PC-3 (cell line): ENCODE data around the gene SAMD4A. TPM values are rescaled to one million over a fixed set of nuclear protein-coding genes. Genes with fewer than 3 reads are reported as not detected.
A peak's percentile ranks its signal among the peaks of the same experiment; 100 is the strongest.

Experiments used
- ATAC-seq: fragments of 200-7000 bp; cut with Tn5 transposase; 2 replicates; pipeline ENCODE4 v1.9.1; 2020; ENCODE audit warnings: mild to moderate bottlenecking, moderate library complexity
- BruUV-seq: library from RNA; stranded (reverse); fragments of 400-500 nt; replicated peaks from 2 replicates; lab custom pipeline; 2021; lab: Mats Ljungman, UMichigan
- CTCF ChIA-PET: fragments of 300-600 bp; sonication (Branson Sonifier 250); formaldehyde crosslinking; loops from one replicate; lab custom pipeline; 2022; ENCODE audit warnings: antibody characterized with exemption; lab: Charles Lee
- POLR2A ChIA-PET: fragments of 300-600 bp; sonication (Branson Sonifier 250); formaldehyde crosslinking; loops from one replicate; lab custom pipeline; 2022; ENCODE audit warnings: antibody characterized with exemption; ENCODE audit not compliant: unreplicated experiment; lab: Charles Lee
- DNase-seq: peaks from one replicate; pipeline ENCODE4 v3.0.0-alpha.2; 2015
- H2AFZ ChIP-seq: fragments of 300-600 bp; sonication (generic); 2 replicates; pipeline ENCODE4 v1.6.0; 2016; ENCODE audit warnings: antibody characterized with exemption, low read length
- H3F3A ChIP-seq: fragments of 300-600 bp; sonication (generic); one replicate; pipeline ENCODE4 v1.6.0; 2017; ENCODE audit warnings: antibody characterized with exemption, low read length, control low read depth, mild to moderate bottlenecking; ENCODE audit not compliant: unreplicated experiment
- H3K27ac ChIP-seq: fragments of 300-600 bp; sonication (generic); 2 replicates; pipeline ENCODE4 v1.5.1; 2016; ENCODE audit warnings: mild to moderate bottlenecking, low read length
- H3K27me3 ChIP-seq: fragments of 300-600 bp; sonication (generic); 2 replicates; pipeline ENCODE4 v1.6.1; 2016; ENCODE audit warnings: low read length, mixed read lengths
- H3K36me3 ChIP-seq: fragments of 300-600 bp; sonication (generic); 2 replicates; pipeline ENCODE4 v1.6.1; 2016; ENCODE audit warnings: low read depth, mixed run types, low read length, mixed read lengths
- H3K4me1 ChIP-seq: fragments of 300-600 bp; sonication (generic); 2 replicates; pipeline ENCODE4 v1.5.1; 2016; ENCODE audit warnings: low read length; ENCODE audit not compliant: insufficient read depth
- H3K4me2 ChIP-seq: fragments of 300-600 bp; sonication (generic); 2 replicates; pipeline ENCODE4 v1.6.0; 2016; ENCODE audit warnings: low read length
- H3K4me3 ChIP-seq: fragments of 300-600 bp; sonication (generic); 2 replicates; pipeline ENCODE4 v1.5.1; 2016; ENCODE audit warnings: mild to moderate bottlenecking, low read length, mixed read lengths
- H3K79me2 ChIP-seq: fragments of 300-600 bp; sonication (generic); 2 replicates; pipeline ENCODE4 v1.6.1; 2017; ENCODE audit warnings: low read length, mixed read lengths
- H3K9ac ChIP-seq: fragments of 300-600 bp; sonication (generic); 2 replicates; pipeline ENCODE4 v1.6.0; 2016; ENCODE audit warnings: mild to moderate bottlenecking, low read length
- H3K9me2 ChIP-seq: fragments of 300-600 bp; sonication (generic); replicated peaks from 2 replicates; pipeline ENCODE4 v1.6.1; 2016; ENCODE audit warnings: mixed run types, low read length, mixed read lengths
- H3K9me3 ChIP-seq: fragments of 300-600 bp; sonication (generic); 2 replicates; pipeline ENCODE4 v1.6.1; 2016; ENCODE audit warnings: low read length, mixed read lengths
- H4K20me1 ChIP-seq: fragments of 300-600 bp; sonication (generic); 2 replicates; pipeline ENCODE4 v1.6.1; 2016; ENCODE audit warnings: low read length, mixed read lengths
- EZH2 ChIP-seq: fragments of 300-600 bp; sonication (generic); IDR thresholded peaks from one replicate; pipeline ENCODE4 v1.6.1; 2017; ENCODE audit warnings: antibody characterized with exemption, mild to moderate bottlenecking, low read length; ENCODE audit not compliant: unreplicated experiment
- EZH2phosphoT487 ChIP-seq: fragments of 300-600 bp; sonication (generic); IDR thresholded peaks from 2 replicates; pipeline ENCODE4 v1.6.1; 2018; ENCODE audit warnings: mild to moderate bottlenecking, antibody characterized with exemption, low read length, borderline replicate concordance
- intact Hi-C: fragments of 100-400 bp; cut with micrococcal nuclease; formaldehyde crosslinking; loops from 2 replicates; pipeline ENCODE4 v1.9.0; 2023
- total RNA-seq: library from RNA; depleted of rRNA; stranded (reverse); fragments of >200 nt; gene quantifications from 2 replicates; pipeline ENCODE4 v1.2.3, GENCODE V29; 2014
- TF ChIP-seq, protein P1 (sequence below): fragments of 300-600 bp; sonication (generic); conservative IDR thresholded peaks from 2 replicates; pipeline ENCODE4 v1.5.1; 2017; ENCODE audit warnings: antibody characterized with exemption, low read depth, mild to moderate bottlenecking, low read length

SAMD4A gene
- total RNA-seq, 1 experiment from 2014 or later: 42.9 TPM

DNA sequence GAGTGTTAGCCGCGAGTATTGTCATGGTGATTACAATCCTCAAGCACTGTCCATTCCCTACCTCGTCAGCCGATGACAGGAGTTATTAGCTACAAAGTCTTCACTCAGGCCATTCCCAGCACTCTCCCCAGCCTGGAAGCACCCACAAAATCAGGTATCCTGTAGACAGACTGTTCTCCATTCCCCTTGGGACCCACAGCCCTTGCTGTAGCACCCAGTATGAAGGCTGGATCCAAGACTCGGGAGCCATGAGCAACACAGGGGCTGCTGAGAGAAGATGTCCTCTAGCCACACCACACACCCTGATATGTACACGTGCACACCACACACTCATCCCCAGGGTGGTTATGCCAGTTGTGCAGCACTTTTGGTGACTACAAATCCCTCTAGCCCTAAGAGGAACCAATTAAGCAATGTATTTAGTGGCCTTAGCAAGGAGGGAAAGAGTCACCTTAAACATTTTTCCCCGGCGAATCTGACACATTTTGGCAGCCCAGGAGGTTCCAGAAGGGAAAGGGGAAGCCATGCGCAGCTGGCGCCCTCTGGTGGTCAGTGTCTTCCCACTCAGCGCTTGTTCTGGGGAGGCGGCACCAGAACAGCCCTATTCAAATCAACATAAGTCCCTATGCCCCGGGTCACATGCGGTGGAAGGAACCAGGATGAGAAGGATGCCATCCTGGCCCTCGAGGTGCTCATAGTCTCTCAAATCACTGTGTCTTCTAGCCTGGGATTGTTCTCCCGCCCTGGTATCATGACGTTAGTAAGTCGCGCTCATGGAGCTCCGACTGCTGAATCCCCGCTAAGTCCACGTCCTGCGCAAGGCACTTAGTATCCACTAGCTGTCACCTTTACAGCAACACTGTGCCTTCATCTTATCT is 238.8 kb downstream of the SAMD4A start:
- TF ChIP-seq, protein P1, sequence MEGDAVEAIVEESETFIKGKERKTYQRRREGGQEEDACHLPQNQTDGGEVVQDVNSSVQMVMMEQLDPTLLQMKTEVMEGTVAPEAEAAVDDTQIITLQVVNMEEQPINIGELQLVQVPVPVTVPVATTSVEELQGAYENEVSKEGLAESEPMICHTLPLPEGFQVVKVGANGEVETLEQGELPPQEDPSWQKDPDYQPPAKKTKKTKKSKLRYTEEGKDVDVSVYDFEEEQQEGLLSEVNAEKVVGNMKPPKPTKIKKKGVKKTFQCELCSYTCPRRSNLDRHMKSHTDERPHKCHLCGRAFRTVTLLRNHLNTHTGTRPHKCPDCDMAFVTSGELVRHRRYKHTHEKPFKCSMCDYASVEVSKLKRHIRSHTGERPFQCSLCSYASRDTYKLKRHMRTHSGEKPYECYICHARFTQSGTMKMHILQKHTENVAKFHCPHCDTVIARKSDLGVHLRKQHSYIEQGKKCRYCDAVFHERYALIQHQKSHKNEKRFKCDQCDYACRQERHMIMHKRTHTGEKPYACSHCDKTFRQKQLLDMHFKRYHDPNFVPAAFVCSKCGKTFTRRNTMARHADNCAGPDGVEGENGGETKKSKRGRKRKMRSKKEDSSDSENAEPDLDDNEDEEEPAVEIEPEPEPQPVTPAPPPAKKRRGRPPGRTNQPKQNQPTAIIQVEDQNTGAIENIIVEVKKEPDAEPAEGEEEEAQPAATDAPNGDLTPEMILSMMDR: peak; percentile 100
- no peak for TF ChIP-seq EZH2
- no peak for TF ChIP-seq EZH2phosphoT487
- Histone ChIP-seq H3K4me1 (peaks cover 5% of the 10 kb centered on the region), H4K20me1 (no peaks in the 10 kb centered on the region), H3K4me3 (peak overlapping the region; percentile 42), H3K9ac (0 out of 2 replicates have a peak overlapping the region, but pooled peaks have one; percentile 5), H3K79me2 (no peaks in the 10 kb centered on the region), H3K4me2 (peak overlapping the region; percentile 79), H3K9me2 (no peaks in the 10 kb centered on the region), H3K36me3 (no peaks in the 10 kb centered on the region), H3F3A (no peaks in the 10 kb centered on the region), H3K9me3 (no peaks in the 10 kb centered on the region), H2AFZ (peak overlapping the region; percentile 88), H3K27me3 (no peaks in the 10 kb centered on the region), H3K27ac (no peak overlapping the region)
- DNase-seq (peak; percentile 99), ATAC-seq (peak; percentile 98)
- ChIA-PET POLR2A (no interaction called here), CTCF (interaction anchor here (0.5 to 1.9 kb wide), 9 partner anchors 11 to 296 kb away, joined by 3 to 17 read pairs (median 6); partner anchors contain the start of gene CGRRF1)
- no TSS peak for BruUV-seq
- intact Hi-C loops: loop anchor here (1.0 to 5.0 kb wide), 6 partner anchors 32 to 302 kb away; no protein-coding TSS in a partner anchor

DNA sequence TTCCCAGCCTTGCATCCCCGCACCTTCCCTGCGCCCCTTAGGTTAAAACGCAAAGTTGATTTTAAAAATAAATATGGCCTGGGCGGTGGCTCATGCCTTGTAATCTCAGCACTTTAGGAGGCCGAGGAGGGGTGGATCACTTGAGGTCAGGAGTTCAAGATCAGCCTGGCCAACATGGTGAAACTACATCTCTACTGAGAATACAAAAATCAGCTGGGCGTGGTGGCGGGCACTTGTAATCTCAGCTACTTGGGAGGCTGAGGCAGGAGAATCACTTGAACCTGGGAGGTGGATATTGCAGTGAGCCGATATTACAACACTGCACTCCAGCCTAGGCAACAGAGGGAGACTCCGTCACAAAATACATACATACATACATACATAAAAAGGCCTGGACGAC is 239.7 kb downstream of the SAMD4A start:
- intact Hi-C loops: loop anchor here (1.0 to 5.0 kb wide), 5 partner anchors 33 to 251 kb away; no protein-coding TSS in a partner anchor
- TF ChIP-seq EZH2phosphoT487: no peak
- TF ChIP-seq, protein P1: no peak
- no peak for TF ChIP-seq EZH2
- Histone ChIP-seq H3K9ac (no peak overlapping the region), H3K4me2 (no peak overlapping the region), H3K9me2 (no peaks in the 10 kb centered on the region), H3K27ac (no peak overlapping the region), H3K27me3 (no peaks in the 10 kb centered on the region), H3K4me3 (no peak overlapping the region), H3K4me1 (peaks cover 5% of the 10 kb centered on the region), H2AFZ (peak overlapping the region; percentile 88; the same call in 1 of the 2 replicates), H3K36me3 (no peaks in the 10 kb centered on the region), H3K79me2 (no peaks in the 10 kb centered on the region), H3K9me3 (no peaks in the 10 kb centered on the region), H4K20me1 (no peaks in the 10 kb centered on the region), H3F3A (no peaks in the 10 kb centered on the region)
- CTCF ChIA-PET: interaction anchor here (0.5 to 1.0 kb wide), 6 partner anchors 10 to 264 kb away, joined by 3 to 17 read pairs (median 7); no protein-coding TSS in a partner anchor
- BruUV-seq: no TSS peak
- POLR2A ChIA-PET: no interaction called here
- no peak for ATAC-seq
- DNase-seq: no peak
